ENCODE measurements around the gene CD200.
"Not testable (repeated sequence)": the region's sequence is repeated elsewhere in the genome, so short reads cannot be mapped to it uniquely, and the experiment has no call there.

CD200 gene

DNA sequence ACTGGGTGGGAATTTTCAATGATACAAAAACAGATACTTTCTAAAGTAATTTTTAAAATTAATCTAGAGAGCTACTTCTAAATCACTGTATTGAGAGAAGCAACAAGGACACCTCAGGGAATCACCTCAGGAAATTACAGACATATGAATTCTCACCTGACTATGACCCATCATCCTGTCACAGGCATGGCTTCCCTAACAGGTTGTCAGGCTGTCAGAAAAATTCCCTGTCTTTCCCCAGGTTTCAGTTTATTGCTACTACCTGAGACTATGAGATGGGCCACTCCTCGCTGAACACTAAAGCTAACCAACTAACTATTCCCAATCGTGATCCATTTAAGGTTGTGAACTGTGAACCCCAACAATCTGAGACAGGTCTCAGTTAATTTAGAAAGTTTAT, 66.1 kb downstream of the CD200 start:
- H3K27ac ChIP-seq (replicated peaks), result no peak overlapping the region
- no peak for DNase-seq (ENCODE audit: low read depth in 1 of 2, low spot score in 1 of 2)
- TF ChIP-seq, protein P1, sequence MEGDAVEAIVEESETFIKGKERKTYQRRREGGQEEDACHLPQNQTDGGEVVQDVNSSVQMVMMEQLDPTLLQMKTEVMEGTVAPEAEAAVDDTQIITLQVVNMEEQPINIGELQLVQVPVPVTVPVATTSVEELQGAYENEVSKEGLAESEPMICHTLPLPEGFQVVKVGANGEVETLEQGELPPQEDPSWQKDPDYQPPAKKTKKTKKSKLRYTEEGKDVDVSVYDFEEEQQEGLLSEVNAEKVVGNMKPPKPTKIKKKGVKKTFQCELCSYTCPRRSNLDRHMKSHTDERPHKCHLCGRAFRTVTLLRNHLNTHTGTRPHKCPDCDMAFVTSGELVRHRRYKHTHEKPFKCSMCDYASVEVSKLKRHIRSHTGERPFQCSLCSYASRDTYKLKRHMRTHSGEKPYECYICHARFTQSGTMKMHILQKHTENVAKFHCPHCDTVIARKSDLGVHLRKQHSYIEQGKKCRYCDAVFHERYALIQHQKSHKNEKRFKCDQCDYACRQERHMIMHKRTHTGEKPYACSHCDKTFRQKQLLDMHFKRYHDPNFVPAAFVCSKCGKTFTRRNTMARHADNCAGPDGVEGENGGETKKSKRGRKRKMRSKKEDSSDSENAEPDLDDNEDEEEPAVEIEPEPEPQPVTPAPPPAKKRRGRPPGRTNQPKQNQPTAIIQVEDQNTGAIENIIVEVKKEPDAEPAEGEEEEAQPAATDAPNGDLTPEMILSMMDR (IDR thresholded peaks at IDR 0.05; ENCODE audit: insufficient read depth, low read length), result no peak
- TF ChIP-seq, protein P2, sequence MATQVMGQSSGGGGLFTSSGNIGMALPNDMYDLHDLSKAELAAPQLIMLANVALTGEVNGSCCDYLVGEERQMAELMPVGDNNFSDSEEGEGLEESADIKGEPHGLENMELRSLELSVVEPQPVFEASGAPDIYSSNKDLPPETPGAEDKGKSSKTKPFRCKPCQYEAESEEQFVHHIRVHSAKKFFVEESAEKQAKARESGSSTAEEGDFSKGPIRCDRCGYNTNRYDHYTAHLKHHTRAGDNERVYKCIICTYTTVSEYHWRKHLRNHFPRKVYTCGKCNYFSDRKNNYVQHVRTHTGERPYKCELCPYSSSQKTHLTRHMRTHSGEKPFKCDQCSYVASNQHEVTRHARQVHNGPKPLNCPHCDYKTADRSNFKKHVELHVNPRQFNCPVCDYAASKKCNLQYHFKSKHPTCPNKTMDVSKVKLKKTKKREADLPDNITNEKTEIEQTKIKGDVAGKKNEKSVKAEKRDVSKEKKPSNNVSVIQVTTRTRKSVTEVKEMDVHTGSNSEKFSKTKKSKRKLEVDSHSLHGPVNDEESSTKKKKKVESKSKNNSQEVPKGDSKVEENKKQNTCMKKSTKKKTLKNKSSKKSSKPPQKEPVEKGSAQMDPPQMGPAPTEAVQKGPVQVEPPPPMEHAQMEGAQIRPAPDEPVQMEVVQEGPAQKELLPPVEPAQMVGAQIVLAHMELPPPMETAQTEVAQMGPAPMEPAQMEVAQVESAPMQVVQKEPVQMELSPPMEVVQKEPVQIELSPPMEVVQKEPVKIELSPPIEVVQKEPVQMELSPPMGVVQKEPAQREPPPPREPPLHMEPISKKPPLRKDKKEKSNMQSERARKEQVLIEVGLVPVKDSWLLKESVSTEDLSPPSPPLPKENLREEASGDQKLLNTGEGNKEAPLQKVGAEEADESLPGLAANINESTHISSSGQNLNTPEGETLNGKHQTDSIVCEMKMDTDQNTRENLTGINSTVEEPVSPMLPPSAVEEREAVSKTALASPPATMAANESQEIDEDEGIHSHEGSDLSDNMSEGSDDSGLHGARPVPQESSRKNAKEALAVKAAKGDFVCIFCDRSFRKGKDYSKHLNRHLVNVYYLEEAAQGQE (IDR thresholded peaks at IDR 0.05; ENCODE audit: insufficient replicate concordance, low read depth), result no peak
- no peak for TF ChIP-seq SPI1 (IDR thresholded peaks at IDR 0.05; ENCODE audit: borderline replicate concordance, low read depth)
- no peak for TF ChIP-seq GABPA (IDR thresholded peaks at IDR 0.05; ENCODE audit: low read depth)
- TF ChIP-seq POLR2AphosphoS5 (IDR thresholded peaks at IDR 0.05; ENCODE audit: low read depth), result no peak

DNA sequence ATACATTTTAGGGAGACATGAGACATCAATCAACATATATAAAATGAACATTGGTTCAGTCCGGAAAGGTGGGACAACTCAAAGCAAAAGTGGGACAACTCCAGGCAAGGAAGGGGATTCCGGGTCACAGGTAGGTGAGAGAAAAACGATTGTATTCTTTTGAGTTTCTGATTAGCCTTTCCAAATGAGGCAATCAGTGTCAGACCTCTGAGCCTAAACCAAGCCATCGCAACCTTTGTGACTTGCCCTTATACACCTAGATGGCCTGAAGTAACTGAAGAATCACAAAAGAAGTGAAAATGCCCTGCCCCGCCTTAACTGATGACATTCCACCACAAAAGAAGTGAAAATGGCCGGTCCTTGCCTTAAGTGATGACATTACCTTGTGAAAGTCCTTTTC, 66.6 kb downstream of the CD200 start:
- DNase-seq (ENCODE audit: low read depth in 1 of 2, low spot score in 1 of 2); H3K27me3 ChIP-seq (ENCODE audit: insufficient read depth, poor library complexity, severe bottlenecking); H3K4me3 ChIP-seq (replicated peaks; ENCODE audit: insufficient read depth, low read length); H3K27ac ChIP-seq (replicated peaks): not testable (repeated sequence)

More for the DNA sequence above, 66.1 kb downstream of the CD200 start:
- Histone ChIP-seq H3K27me3 (ENCODE audit: insufficient read depth, poor library complexity, severe bottlenecking) (no peaks in the 10 kb centered on the region), H3K4me3 (replicated peaks; ENCODE audit: insufficient read depth, low read length) (no peak overlapping the region)

DNA sequence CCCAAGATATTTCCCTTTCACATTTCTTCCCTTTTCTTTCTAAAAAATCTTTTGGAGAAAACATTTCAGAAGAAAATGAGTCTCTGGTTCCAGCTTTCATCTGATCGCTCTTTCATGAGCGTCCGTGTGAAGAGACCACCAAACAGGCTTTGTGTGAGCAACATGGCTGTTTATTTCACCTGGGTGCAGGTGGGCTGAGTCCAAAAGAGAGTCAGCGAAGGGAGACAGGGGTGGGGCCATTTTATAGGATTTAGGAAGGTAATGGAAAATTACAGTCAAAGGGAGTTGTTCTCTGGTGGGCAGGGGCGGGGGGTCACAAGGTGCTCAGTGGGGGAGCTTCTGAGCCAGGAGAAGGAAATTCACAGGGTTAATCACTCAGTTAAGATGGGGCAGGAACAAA, 67.4 kb downstream of the CD200 start:
- H3K4me3 ChIP-seq (replicated peaks; ENCODE audit: insufficient read depth, low read length); H3K27ac ChIP-seq (replicated peaks); H3K27me3 ChIP-seq (ENCODE audit: insufficient read depth, poor library complexity, severe bottlenecking); DNase-seq (ENCODE audit: low read depth in 1 of 2, low spot score in 1 of 2): not testable (repeated sequence)

DNA sequence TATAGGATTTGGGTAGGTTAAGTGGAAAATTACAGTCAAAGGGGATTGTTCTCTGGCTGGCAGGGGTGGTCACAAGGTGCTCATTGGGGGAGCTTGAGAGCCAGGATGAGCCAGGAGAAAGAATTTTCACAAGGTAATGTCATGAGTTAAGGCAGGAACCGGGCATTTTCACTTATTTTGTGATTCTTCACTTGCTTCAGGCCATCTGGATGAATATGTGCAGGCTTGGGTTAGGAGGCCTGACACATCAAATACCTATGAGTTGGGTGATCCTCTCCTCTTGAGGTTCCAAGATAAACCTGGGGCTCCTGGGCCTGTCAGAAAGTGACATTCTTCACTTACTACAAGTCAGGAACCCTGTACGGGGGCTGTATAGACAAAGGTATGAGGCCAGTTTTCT, 68.7 kb downstream of the CD200 start:
- no peak for DNase-seq (ENCODE audit: low read depth in 1 of 2, low spot score in 1 of 2)
- Histone ChIP-seq H3K27ac (replicated peaks) (no peak overlapping the region), H3K27me3 (ENCODE audit: insufficient read depth, poor library complexity, severe bottlenecking) (no peaks in the 10 kb centered on the region), H3K4me3 (replicated peaks; ENCODE audit: insufficient read depth, low read length) (no peak overlapping the region)
- TF ChIP-seq GABPA (IDR thresholded peaks at IDR 0.05; ENCODE audit: low read depth), result no peak
- TF ChIP-seq POLR2AphosphoS5 (IDR thresholded peaks at IDR 0.05; ENCODE audit: low read depth), result no peak
- TF ChIP-seq SPI1 (IDR thresholded peaks at IDR 0.05; ENCODE audit: borderline replicate concordance, low read depth), result no peak
- TF ChIP-seq, protein P1 (IDR thresholded peaks at IDR 0.05; ENCODE audit: insufficient read depth, low read length), result no peak
- TF ChIP-seq, protein P2 (IDR thresholded peaks at IDR 0.05; ENCODE audit: insufficient replicate concordance, low read depth), result no peak

DNA sequence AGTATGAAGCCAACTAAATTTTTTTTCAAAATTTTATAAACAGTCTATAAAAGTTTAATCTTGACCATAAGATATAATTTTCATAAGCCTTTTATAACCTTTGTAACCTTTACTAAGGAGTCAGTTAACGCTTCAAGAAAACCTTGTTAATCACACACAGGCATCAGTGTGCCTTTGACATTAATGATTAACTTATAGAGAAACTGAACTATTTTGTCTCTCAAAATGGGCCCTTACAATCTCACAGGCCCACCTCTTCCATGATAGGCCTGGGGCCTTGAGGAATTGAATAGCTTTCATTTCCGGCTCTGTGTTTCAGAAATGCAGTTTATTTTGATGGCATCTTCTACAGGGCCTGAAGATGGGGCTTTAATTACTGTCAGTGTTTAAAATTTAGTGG, 70.1 kb downstream of the CD200 start:
- no peak overlapping the region for H3K27ac ChIP-seq (replicated peaks)
- H3K27me3 ChIP-seq (ENCODE audit: insufficient read depth, poor library complexity, severe bottlenecking), result no peaks in the 10 kb centered on the region
- no peak for DNase-seq (ENCODE audit: low read depth in 1 of 2, low spot score in 1 of 2)
- no peak overlapping the region for H3K4me3 ChIP-seq (replicated peaks; ENCODE audit: insufficient read depth, low read length)
- TF ChIP-seq POLR2AphosphoS5 (IDR thresholded peaks at IDR 0.05; ENCODE audit: low read depth), result no peak
- TF ChIP-seq SPI1 (IDR thresholded peaks at IDR 0.05; ENCODE audit: borderline replicate concordance, low read depth), result no peak
- TF ChIP-seq GABPA (IDR thresholded peaks at IDR 0.05; ENCODE audit: low read depth), result no peak
- TF ChIP-seq, protein P1 (IDR thresholded peaks at IDR 0.05; ENCODE audit: insufficient read depth, low read length), result no peak
- TF ChIP-seq, protein P2 (IDR thresholded peaks at IDR 0.05; ENCODE audit: insufficient replicate concordance, low read depth), result no peak

DNA sequence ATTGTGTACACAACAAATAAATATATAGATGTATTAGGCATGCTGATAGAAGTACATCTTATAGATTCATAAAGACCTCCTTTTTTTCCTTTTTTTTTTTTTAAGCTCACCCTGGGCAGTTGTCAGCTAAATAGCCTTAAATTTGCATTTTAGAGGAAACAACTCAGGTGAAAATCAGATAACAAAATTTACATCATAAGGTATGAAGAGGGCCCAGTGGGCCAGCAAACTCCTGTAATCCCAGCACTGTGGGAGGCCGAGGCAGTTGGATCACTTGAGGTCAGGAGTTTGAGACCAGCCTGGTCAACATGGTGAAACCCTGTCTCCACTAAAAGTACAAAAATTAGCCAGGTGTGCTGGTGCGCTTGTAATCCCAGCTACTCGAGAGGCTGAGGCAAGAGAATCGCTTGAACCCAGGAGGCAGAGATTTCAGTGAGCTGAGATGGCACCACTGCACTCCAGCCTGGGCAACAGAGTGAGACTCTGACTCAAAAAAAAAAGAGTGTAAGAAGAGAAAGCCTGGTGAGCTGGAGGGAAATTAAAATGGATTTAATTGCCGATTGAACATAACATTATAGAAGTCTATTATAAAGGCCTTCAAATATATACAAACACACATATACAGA, 72.1 kb downstream of the CD200 start:
- H3K4me3 ChIP-seq (replicated peaks; ENCODE audit: insufficient read depth, low read length); H3K27ac ChIP-seq (replicated peaks); H3K27me3 ChIP-seq (ENCODE audit: insufficient read depth, poor library complexity, severe bottlenecking); DNase-seq (ENCODE audit: low read depth in 1 of 2, low spot score in 1 of 2): not testable (repeated sequence)

Data from HL-60 (cell line).